OCI-LY1 (cell line): Measurements from ENCODE around the gene CTNNA3.

Experiments used
- H2AFZ ChIP-seq: fragments of 200-600 bp; sonication (generic), shearing (Covaris generic); 2 replicates; pipeline ENCODE4 v1.6.0; 2014; ENCODE audit warnings: antibody characterized with exemption, mild to moderate bottlenecking, low read length
- H3F3A ChIP-seq: fragments of 200-600 bp; sonication (generic), shearing (Covaris generic); 2 replicates; pipeline ENCODE4 v1.6.0; 2014; ENCODE audit warnings: mild to moderate bottlenecking, antibody characterized with exemption, low read length, moderate library complexity; ENCODE audit not compliant: insufficient read depth
- H3K27ac ChIP-seq: fragments of 200-600 bp; sonication (generic); 2 replicates; pipeline ENCODE4 v1.5.1; 2014; ENCODE audit warnings: low read length, mixed run types, mild to moderate bottlenecking, low read depth; ENCODE audit not compliant: poor library complexity, severe bottlenecking
- H3K27me3 ChIP-seq: fragments of 200-600 bp; sonication (generic); 2 replicates; pipeline ENCODE4 v1.6.0; 2014; ENCODE audit warnings: antibody characterized with exemption, mild to moderate bottlenecking, low read length, moderate library complexity; ENCODE audit not compliant: insufficient read depth
- H3K36me3 ChIP-seq: fragments of 200-600 bp; sonication (generic); 2 replicates; pipeline ENCODE4 v1.6.1; 2014; ENCODE audit warnings: mild to moderate bottlenecking, antibody characterized with exemption, low read length, moderate library complexity, mixed read lengths; ENCODE audit not compliant: insufficient read depth
- H3K4me1 ChIP-seq: fragments of 200-600 bp; sonication (generic); 2 replicates; pipeline ENCODE4 v1.5.1; 2014; ENCODE audit warnings: mild to moderate bottlenecking, low read length, moderate library complexity; ENCODE audit not compliant: insufficient read depth, severe bottlenecking
- H3K4me2 ChIP-seq: fragments of 200-600 bp; sonication (generic), shearing (Covaris generic); 2 replicates; pipeline ENCODE4 v1.6.1; 2014; ENCODE audit warnings: low read length
- H3K4me3 ChIP-seq: fragments of 200-600 bp; sonication (generic); 2 replicates; pipeline ENCODE4 v1.5.1; 2014; ENCODE audit warnings: low read length, low read depth, mild to moderate bottlenecking, mixed read lengths; ENCODE audit not compliant: poor library complexity, severe bottlenecking
- H3K79me2 ChIP-seq: fragments of 200-600 bp; shearing (Covaris generic); 2 replicates; pipeline ENCODE4 v1.6.1; 2016; ENCODE audit warnings: mixed run types, low read length, mixed read lengths; ENCODE audit not compliant: insufficient read depth
- H3K9ac ChIP-seq: fragments of 200-600 bp; sonication (generic), shearing (Covaris generic); 2 replicates; pipeline ENCODE4 v1.6.1; 2014; ENCODE audit warnings: mild to moderate bottlenecking, low read length, mixed read lengths
- H3K9me2 ChIP-seq: fragments of 200-600 bp; sonication (generic), shearing (Covaris generic); 2 replicates; pipeline ENCODE4 v1.6.1; 2014; ENCODE audit warnings: low read depth, mild to moderate bottlenecking, low read length, mixed read lengths
- H3K9me3 ChIP-seq: fragments of 200-600 bp; shearing (Covaris generic); 2 replicates; pipeline ENCODE4 v1.6.1; 2014; ENCODE audit warnings: low read length, mixed read lengths
- H4K20me1 ChIP-seq: fragments of 200-600 bp; sonication (generic), shearing (Covaris generic); 2 replicates; pipeline ENCODE4 v1.6.0; 2016; ENCODE audit warnings: mild to moderate bottlenecking, low read length; ENCODE audit not compliant: insufficient read depth
- CTCF ChIP-seq: fragments of 200-600 bp; sonication (generic), shearing (Covaris generic); IDR thresholded peaks from 2 replicates; pipeline ENCODE4 v1.5.1; 2017; ENCODE audit warnings: mild to moderate bottlenecking, antibody characterized with exemption, low read length, moderate library complexity, mixed read lengths
- EZH2 ChIP-seq: fragments of 200-600 bp; sonication (generic), shearing (Covaris generic); IDR thresholded peaks from 2 replicates; pipeline ENCODE4 v1.8.0; 2017; ENCODE audit warnings: borderline replicate concordance, mixed run types, mild to moderate bottlenecking, antibody characterized with exemption, low read length, moderate library complexity, mixed read lengths

The CTNNA3 gene

GRCh38 chr10:66654861-66655260 lies 1041.1 kb downstream of the CTNNA3 start:
- Histone ChIP-seq H3K36me3 (no peaks in the 10 kb centered on the region), H2AFZ (no peak overlapping the region), H3K9me3 (no peaks in the 10 kb centered on the region), H3K27ac (no peak overlapping the region), H3K4me2 (no peak overlapping the region), H3K27me3 (no peaks in the 10 kb centered on the region), H3K9ac (no peak overlapping the region), H4K20me1 (no peaks in the 10 kb centered on the region), H3F3A (no peaks in the 10 kb centered on the region), H3K79me2 (no peaks in the 10 kb centered on the region), H3K4me1 (no peaks in the 10 kb centered on the region), H3K9me2 (no peaks in the 10 kb centered on the region), H3K4me3 (no peak overlapping the region)
- TF ChIP-seq CTCF (no peak), EZH2 (no peak)

DNA sequence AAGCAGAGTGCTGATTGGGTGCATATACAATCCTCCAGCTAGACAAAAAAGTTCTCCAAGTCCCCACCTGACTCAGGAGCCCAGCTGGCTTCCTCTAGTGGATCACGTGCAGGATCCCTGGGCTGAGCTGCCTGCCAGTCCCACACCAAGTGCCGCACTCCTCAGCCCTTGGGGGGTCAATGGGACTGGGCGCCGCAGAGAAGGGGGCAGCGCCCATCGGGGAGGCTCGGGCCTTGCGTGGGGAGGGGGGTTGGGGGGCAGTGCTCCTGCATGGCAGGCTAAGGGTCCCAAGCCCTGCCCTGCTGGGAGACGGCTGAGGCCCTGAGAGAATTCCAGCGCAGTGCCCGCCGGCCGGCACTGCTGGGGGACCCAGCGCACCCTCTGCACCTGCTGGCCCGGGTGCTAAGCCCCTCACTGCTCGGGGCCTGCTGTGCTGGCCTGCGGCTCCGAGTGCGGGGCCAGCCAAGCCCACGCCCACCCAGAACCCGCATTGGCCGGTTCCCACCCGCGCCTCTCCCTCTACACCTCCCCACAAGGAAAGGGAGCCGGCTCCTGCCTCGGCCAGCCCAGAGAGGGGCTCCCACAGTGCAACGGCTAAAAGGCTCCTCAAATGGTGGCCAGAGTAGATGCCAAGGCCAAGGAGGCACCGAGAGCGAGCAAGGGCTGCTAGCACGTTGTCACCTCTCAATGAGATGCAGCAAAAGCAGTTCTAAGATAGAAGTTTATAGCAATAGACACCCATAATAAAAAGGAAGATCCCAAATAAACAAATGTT lies 1044.5 kb downstream of the CTNNA3 start:
- H3K27me3 ChIP-seq: no peaks in the 10 kb centered on the region
- H3F3A ChIP-seq: no peaks in the 10 kb centered on the region
- no peaks in the 10 kb centered on the region for H3K36me3 ChIP-seq
- no peak overlapping the region for H3K4me2 ChIP-seq
- no peak overlapping the region for H3K27ac ChIP-seq
- H3K9me2 ChIP-seq: no peaks in the 10 kb centered on the region
- H3K79me2 ChIP-seq: no peaks in the 10 kb centered on the region
- H4K20me1 ChIP-seq: no peaks in the 10 kb centered on the region
- no peak overlapping the region for H2AFZ ChIP-seq
- no peak overlapping the region for H3K4me3 ChIP-seq
- no peaks in the 10 kb centered on the region for H3K9me3 ChIP-seq
- TF ChIP-seq EZH2 (no peak), CTCF (no peak)
- H3K9ac ChIP-seq: no peak overlapping the region
- no peaks in the 10 kb centered on the region for H3K4me1 ChIP-seq

DNA sequence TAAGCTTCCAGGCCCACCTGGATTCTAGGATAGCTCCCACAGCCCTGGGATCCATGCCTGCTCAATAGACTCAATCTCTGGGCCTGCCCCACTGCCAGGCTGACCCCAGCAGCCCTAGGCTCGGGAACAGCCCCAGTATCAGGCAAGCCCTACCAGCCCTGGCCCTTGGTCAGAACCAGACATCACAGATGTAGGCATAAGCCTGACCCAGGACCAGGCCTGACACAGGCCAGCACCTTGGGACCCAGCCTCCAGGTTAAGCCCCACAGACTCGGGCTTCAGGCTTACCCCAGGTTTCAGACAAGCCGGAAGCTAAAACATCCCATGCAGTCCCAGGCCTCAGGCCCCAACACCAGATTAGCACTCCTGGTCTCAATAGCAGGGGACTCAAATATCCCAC lies 1046.4 kb downstream of the CTNNA3 start:
- no peaks in the 10 kb centered on the region for H3K9me2 ChIP-seq
- no peak overlapping the region for H3K9ac ChIP-seq
- H2AFZ ChIP-seq: no peak overlapping the region
- no peaks in the 10 kb centered on the region for H4K20me1 ChIP-seq
- H3K27me3 ChIP-seq: no peaks in the 10 kb centered on the region
- no peaks in the 10 kb centered on the region for H3K36me3 ChIP-seq
- no peaks in the 10 kb centered on the region for H3K79me2 ChIP-seq
- no peak overlapping the region for H3K27ac ChIP-seq
- H3K4me2 ChIP-seq: no peak overlapping the region
- no peaks in the 10 kb centered on the region for H3F3A ChIP-seq
- TF ChIP-seq EZH2: no peak
- TF ChIP-seq CTCF: no peak
- no peak overlapping the region for H3K4me3 ChIP-seq
- no peaks in the 10 kb centered on the region for H3K9me3 ChIP-seq
- H3K4me1 ChIP-seq: no peaks in the 10 kb centered on the region
